OCI-LY1 (cell line): ENCODE results near the gene CHMP2A.

Source experiments
- H2AFZ ChIP-seq: fragments of 200-600 bp; sonication (generic), shearing (Covaris generic); 2 replicates; pipeline ENCODE4 v1.6.0; 2014; ENCODE audit warnings: antibody characterized with exemption, mild to moderate bottlenecking, low read length
- H3F3A ChIP-seq: fragments of 200-600 bp; sonication (generic), shearing (Covaris generic); 2 replicates; pipeline ENCODE4 v1.6.0; 2014; ENCODE audit warnings: mild to moderate bottlenecking, antibody characterized with exemption, low read length, moderate library complexity; ENCODE audit not compliant: insufficient read depth
- H3K27ac ChIP-seq: fragments of 200-600 bp; sonication (generic); 2 replicates; pipeline ENCODE4 v1.5.1; 2014; ENCODE audit warnings: low read length, mixed run types, mild to moderate bottlenecking, low read depth; ENCODE audit not compliant: poor library complexity, severe bottlenecking
- H3K27me3 ChIP-seq: fragments of 200-600 bp; sonication (generic); 2 replicates; pipeline ENCODE4 v1.6.0; 2014; ENCODE audit warnings: antibody characterized with exemption, mild to moderate bottlenecking, low read length, moderate library complexity; ENCODE audit not compliant: insufficient read depth
- H3K36me3 ChIP-seq: fragments of 200-600 bp; sonication (generic); 2 replicates; pipeline ENCODE4 v1.6.1; 2014; ENCODE audit warnings: mild to moderate bottlenecking, antibody characterized with exemption, low read length, moderate library complexity, mixed read lengths; ENCODE audit not compliant: insufficient read depth
- H3K4me1 ChIP-seq: fragments of 200-600 bp; sonication (generic); 2 replicates; pipeline ENCODE4 v1.5.1; 2014; ENCODE audit warnings: mild to moderate bottlenecking, low read length, moderate library complexity; ENCODE audit not compliant: insufficient read depth, severe bottlenecking
- H3K4me2 ChIP-seq: fragments of 200-600 bp; sonication (generic), shearing (Covaris generic); 2 replicates; pipeline ENCODE4 v1.6.1; 2014; ENCODE audit warnings: low read length
- H3K4me3 ChIP-seq: fragments of 200-600 bp; sonication (generic); 2 replicates; pipeline ENCODE4 v1.5.1; 2014; ENCODE audit warnings: low read length, low read depth, mild to moderate bottlenecking, mixed read lengths; ENCODE audit not compliant: poor library complexity, severe bottlenecking
- H3K79me2 ChIP-seq: fragments of 200-600 bp; shearing (Covaris generic); 2 replicates; pipeline ENCODE4 v1.6.1; 2016; ENCODE audit warnings: mixed run types, low read length, mixed read lengths; ENCODE audit not compliant: insufficient read depth
- H3K9ac ChIP-seq: fragments of 200-600 bp; sonication (generic), shearing (Covaris generic); 2 replicates; pipeline ENCODE4 v1.6.1; 2014; ENCODE audit warnings: mild to moderate bottlenecking, low read length, mixed read lengths
- H3K9me2 ChIP-seq: fragments of 200-600 bp; sonication (generic), shearing (Covaris generic); 2 replicates; pipeline ENCODE4 v1.6.1; 2014; ENCODE audit warnings: low read depth, mild to moderate bottlenecking, low read length, mixed read lengths
- H3K9me3 ChIP-seq: fragments of 200-600 bp; shearing (Covaris generic); 2 replicates; pipeline ENCODE4 v1.6.1; 2014; ENCODE audit warnings: low read length, mixed read lengths
- H4K20me1 ChIP-seq: fragments of 200-600 bp; sonication (generic), shearing (Covaris generic); 2 replicates; pipeline ENCODE4 v1.6.0; 2016; ENCODE audit warnings: mild to moderate bottlenecking, low read length; ENCODE audit not compliant: insufficient read depth
- CTCF ChIP-seq: fragments of 200-600 bp; sonication (generic), shearing (Covaris generic); IDR thresholded peaks from 2 replicates; pipeline ENCODE4 v1.5.1; 2017; ENCODE audit warnings: mild to moderate bottlenecking, antibody characterized with exemption, low read length, moderate library complexity, mixed read lengths
- EZH2 ChIP-seq: fragments of 200-600 bp; sonication (generic), shearing (Covaris generic); IDR thresholded peaks from 2 replicates; pipeline ENCODE4 v1.8.0; 2017; ENCODE audit warnings: borderline replicate concordance, mixed run types, mild to moderate bottlenecking, antibody characterized with exemption, low read length, moderate library complexity, mixed read lengths

Gene CHMP2A

DNA sequence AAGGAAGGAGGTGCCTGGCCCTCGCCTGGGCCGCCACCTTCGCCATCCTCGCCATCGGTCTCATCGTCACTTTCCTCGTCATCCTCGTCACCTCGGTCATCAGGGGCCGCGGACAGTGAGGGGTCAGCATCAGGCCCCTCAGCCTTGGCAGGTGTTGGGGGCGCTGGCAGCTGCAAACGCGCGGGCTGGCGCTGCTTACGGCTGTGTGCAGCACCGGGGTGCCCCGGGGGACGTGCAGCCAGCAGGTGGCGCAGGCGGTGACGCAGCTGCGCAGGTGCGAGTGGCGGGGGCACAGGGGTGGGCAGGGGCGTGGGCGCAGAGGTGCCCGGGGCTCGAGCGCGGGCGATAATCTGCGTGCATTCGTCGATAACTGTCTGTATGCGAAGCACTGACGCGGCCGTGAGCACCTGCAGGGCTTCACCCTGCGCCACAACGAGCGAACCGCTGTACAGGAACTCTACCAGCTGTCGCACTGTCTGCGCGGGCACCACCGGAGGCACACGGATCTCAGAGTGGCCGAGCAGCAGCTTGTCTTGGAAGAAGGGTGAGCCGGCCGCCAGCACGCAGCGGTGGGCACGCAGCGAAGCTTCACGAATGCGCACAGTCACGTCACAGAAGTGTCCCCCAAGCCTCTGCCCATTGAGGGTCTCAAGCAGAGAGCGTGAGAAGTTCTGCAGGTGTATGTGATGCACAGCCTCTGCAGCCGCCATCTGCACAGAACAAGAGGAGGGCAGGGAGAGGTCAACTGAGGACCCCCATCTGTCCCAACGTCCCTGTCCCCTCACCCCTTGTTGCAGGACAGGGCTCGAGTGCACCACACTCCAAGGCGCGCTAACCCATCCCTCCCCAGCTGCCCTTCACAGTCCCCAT is 37.7 kb downstream of the CHMP2A start:
- H3K27ac ChIP-seq = no peak overlapping the region
- H3K9me3 ChIP-seq = no peaks in the 10 kb centered on the region
- no peak overlapping the region for H2AFZ ChIP-seq
- TF ChIP-seq CTCF (peak; percentile 17; the same call in 1 of the 2 replicates), EZH2 (no peak)
- no peaks in the 10 kb centered on the region for H4K20me1 ChIP-seq
- H3K79me2 ChIP-seq = peaks cover 5% of the 10 kb centered on the region; the same call in 1 of the 2 replicates
- H3K4me3 ChIP-seq = no peak overlapping the region
- H3F3A ChIP-seq = no peaks in the 10 kb centered on the region
- H3K4me1 ChIP-seq = peaks cover 56% of the 10 kb centered on the region
- H3K27me3 ChIP-seq = no peaks in the 10 kb centered on the region
- H3K4me2 ChIP-seq = no peak overlapping the region
- H3K9ac ChIP-seq = no peak overlapping the region
- no peaks in the 10 kb centered on the region for H3K9me2 ChIP-seq
- peaks cover 9% of the 10 kb centered on the region; the same call in 1 of the 2 replicates for H3K36me3 ChIP-seq

DNA sequence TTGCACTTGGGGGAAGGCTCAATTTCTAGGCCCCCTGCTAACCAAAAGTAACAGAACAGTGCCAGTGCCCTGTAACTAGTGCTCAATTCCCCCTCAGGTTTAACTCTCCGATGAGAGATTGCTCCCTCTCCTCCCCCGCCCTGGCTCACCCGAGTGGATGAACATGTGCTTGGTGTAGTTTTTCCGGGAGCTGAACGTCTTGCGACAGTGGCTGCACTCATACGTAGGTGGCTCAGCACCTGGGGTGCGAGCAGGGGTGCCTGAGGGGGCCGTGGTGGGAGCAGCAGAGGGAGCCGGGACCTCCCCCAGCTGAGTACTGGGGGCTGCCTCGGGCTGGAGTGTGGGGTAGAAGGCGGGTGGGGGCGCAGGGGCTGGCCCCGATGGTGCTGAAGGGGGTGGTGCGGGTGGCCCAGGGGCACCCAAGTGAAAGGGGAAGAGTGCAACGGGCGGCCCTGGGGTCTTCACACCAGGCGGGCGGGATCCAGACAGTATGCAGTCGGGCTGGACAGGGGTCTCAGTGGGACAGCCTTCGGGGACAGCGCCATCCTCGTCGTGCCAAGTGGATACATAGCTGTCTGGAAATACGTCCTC is 38.6 kb downstream of the CHMP2A start:
- H3K27ac ChIP-seq = peak overlapping the region; percentile 74
- H3K4me3 ChIP-seq = peak overlapping the region; percentile 89
- H3K9ac ChIP-seq = peak overlapping the region; percentile 42; the same call in 1 of the 2 replicates
- peaks cover 5% of the 10 kb centered on the region; the same call in 1 of the 2 replicates for H3K79me2 ChIP-seq
- H3K9me2 ChIP-seq = no peaks in the 10 kb centered on the region
- peaks cover 53% of the 10 kb centered on the region for H3K4me1 ChIP-seq
- TF ChIP-seq CTCF (no peak), EZH2 (no peak)
- peak overlapping the region; percentile 87 for H3K4me2 ChIP-seq
- H3K9me3 ChIP-seq = no peaks in the 10 kb centered on the region
- H3K36me3 ChIP-seq = peaks cover 9% of the 10 kb centered on the region; the same call in 1 of the 2 replicates
- no peaks in the 10 kb centered on the region for H3K27me3 ChIP-seq
- H4K20me1 ChIP-seq = no peaks in the 10 kb centered on the region
- H3F3A ChIP-seq = no peaks in the 10 kb centered on the region
- H2AFZ ChIP-seq = no peak overlapping the region

GRCh38 chr19:58515259-58515658 is 39.6 kb downstream of the CHMP2A start:
- H2AFZ ChIP-seq = no peak overlapping the region
- no peaks in the 10 kb centered on the region for H3K9me2 ChIP-seq
- H3K9ac ChIP-seq = peak overlapping the region; percentile 42
- H3K36me3 ChIP-seq = peaks cover 9% of the 10 kb centered on the region; the same call in 1 of the 2 replicates
- no peaks in the 10 kb centered on the region for H4K20me1 ChIP-seq
- H3K4me2 ChIP-seq = peak overlapping the region; percentile 87
- H3K4me3 ChIP-seq = peak overlapping the region; percentile 89
- H3K27ac ChIP-seq = peak overlapping the region; percentile 74
- H3K79me2 ChIP-seq = peaks cover 5% of the 10 kb centered on the region; the same call in 1 of the 2 replicates
- no peaks in the 10 kb centered on the region for H3K27me3 ChIP-seq
- H3K4me1 ChIP-seq = peaks cover 46% of the 10 kb centered on the region
- H3F3A ChIP-seq = no peaks in the 10 kb centered on the region
- no peaks in the 10 kb centered on the region for H3K9me3 ChIP-seq
- TF ChIP-seq EZH2 (no peak), CTCF (no peak)
